Activated CD4-positive, alpha-beta T cell treated with anti-CD3 and anti-CD28 coated beads for 4 hours (primary cell): Measurements from ENCODE around the gene CYP1B1.
"Not testable (repeated sequence)": the region's sequence is repeated elsewhere in the genome, so short reads cannot be mapped to it uniquely, and the experiment has no call there.

Experiments
- DNase-seq, 2 donors: peaks; one replicate each; pipeline ENCODE4 v3.0.0-alpha.2; 2020

Gene CYP1B1

GRCh38 chr2:38098421-38099098, 22.6 kb upstream of the CYP1B1 start:
- DNase-seq: no peak

- no peak for DNase-seq
Measured at GRCh38 chr2:38097988-38098385, 22.0 kb upstream of the CYP1B1 start.

- DNase-seq: no peak
Measured at GRCh38 chr2:38097258-38097987, 21.5 kb upstream of the CYP1B1 start.

- no peak for DNase-seq
Measured at GRCh38 chr2:38095996-38096861, 20.3 kb upstream of the CYP1B1 start.

GRCh38 chr2:38095079-38095995, 19.4 kb upstream of the CYP1B1 start:
- DNase-seq: no peak

GRCh38 chr2:38093527-38094165, 17.7 kb upstream of the CYP1B1 start:
- DNase-seq: no peak

- no peak for DNase-seq
Measured at GRCh38 chr2:38092196-38092902, 16.4 kb upstream of the CYP1B1 start.

- no peak for DNase-seq
Measured at GRCh38 chr2:38091760-38092159, 15.8 kb upstream of the CYP1B1 start.

GRCh38 chr2:38090928-38091327, 15.0 kb upstream of the CYP1B1 start:
- DNase-seq: no peak

- DNase-seq: not testable (repeated sequence)
Measured at GRCh38 chr2:38090212-38090611, 14.3 kb upstream of the CYP1B1 start.

GRCh38 chr2:38085998-38086698, 10.2 kb upstream of the CYP1B1 start:
- not testable (repeated sequence) for DNase-seq

- not testable (repeated sequence) for DNase-seq
Measured at GRCh38 chr2:38084556-38084955, 8.6 kb upstream of the CYP1B1 start.

- not testable (repeated sequence) for DNase-seq
Measured at GRCh38 chr2:38082727-38083126, 6.8 kb upstream of the CYP1B1 start.

- DNase-seq: no peak
Measured at GRCh38 chr2:38080346-38080745, 4.4 kb upstream of the CYP1B1 start.

- no peak for DNase-seq
Measured at GRCh38 chr2:38079116-38080052, 3.4 kb upstream of the CYP1B1 start.

- no peak for DNase-seq
Measured at GRCh38 chr2:38077431-38077769, 1.4 kb upstream of the CYP1B1 start.

- DNase-seq: peak in 1 of 2 donors; percentile 23
Measured at GRCh38 chr2:38076710-38077430, 919 bp upstream of the CYP1B1 start.

- DNase-seq: no peak
Measured at GRCh38 chr2:38076152-38076709, 280 bp upstream of the CYP1B1 start.
